ENCODE measurements around the gene MALAT1. TPM values are rescaled to one million over a fixed set of nuclear protein-coding genes. Genes with fewer than 3 reads are reported as not detected.

The MALAT1 gene
- total and polyA plus RNA-seq, 4 donors, result 228 to 18,225 (median 8,236) TPM

DNA sequence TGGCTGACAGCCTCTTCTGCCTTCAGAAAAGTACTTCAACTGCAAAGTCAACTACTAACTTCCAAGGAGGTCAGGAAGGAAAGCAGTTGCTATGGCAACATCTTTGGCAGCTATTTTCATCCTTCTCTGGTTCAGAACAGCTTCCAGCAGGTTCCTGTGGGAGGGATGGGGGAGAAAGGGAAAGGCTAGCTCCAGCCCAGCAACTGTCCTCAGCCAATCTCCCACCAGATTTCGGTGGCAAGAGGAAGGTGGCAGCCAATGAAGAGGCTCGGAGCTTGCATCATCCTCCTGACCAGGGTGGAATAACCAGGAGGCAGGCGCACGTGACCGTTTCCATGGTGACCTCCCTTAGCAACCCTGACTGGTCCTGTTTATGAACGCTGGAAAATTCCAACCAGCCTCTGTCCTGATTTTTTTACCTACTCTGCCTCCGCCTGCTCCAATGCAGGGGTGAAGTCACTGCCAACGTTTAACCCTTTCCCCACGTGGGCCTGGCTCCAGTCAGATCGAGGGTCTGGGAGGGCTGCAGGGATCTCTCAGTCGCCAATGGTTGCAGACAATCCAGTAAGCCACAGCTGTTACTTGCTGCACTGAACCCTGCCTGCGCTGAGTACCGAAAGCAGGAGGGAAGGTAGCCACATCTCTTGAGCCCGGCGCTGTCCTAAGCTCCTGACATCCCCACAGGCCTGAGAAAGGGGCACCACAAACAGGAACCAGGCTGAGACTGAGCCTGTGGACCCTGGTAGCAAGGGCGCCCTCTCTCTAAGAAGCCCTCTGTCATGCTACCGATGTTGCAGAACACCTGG is 11.2 kb upstream of the MALAT1 start:
- no peaks in the 10 kb centered on the region for H3K9me3 ChIP-seq (ENCODE audit: control insufficient read depth, low read length)
- H3K36me3 ChIP-seq (ENCODE audit: control insufficient read depth in 1 of 2, insufficient read depth in 2 of 2, low read length in 1 of 2), result no peaks in the 10 kb centered on the region
- peak overlapping the region; percentile 87 to 100 for H3K27ac ChIP-seq (ENCODE audit: low read depth in 1 of 2, low read length in 2 of 2)
- ATAC-seq (ENCODE audit: low FRiP score) (peak; percentile 93), DNase-seq (peak; percentile 99 to 100)
- no peak overlapping the region for H3K4me3 ChIP-seq (ENCODE audit: low read length in 2 of 2)
- H3K4me1 ChIP-seq (ENCODE audit: control insufficient read depth in 1 of 2, insufficient read depth in 2 of 2, low read length in 2 of 2), result peaks cover 2% of the 10 kb centered on the region in 2 donors
- WGBS, 2 donors, result 3 to 4% methylated on average over 17 of the region's 17 CpGs
- no peaks in the 10 kb centered on the region for H3K27me3 ChIP-seq (ENCODE audit: control insufficient read depth in 1 of 2, insufficient read depth in 2 of 2, low read length in 1 of 2)
- intact Hi-C loops (cut with DNase I), result no loop called here

DNA sequence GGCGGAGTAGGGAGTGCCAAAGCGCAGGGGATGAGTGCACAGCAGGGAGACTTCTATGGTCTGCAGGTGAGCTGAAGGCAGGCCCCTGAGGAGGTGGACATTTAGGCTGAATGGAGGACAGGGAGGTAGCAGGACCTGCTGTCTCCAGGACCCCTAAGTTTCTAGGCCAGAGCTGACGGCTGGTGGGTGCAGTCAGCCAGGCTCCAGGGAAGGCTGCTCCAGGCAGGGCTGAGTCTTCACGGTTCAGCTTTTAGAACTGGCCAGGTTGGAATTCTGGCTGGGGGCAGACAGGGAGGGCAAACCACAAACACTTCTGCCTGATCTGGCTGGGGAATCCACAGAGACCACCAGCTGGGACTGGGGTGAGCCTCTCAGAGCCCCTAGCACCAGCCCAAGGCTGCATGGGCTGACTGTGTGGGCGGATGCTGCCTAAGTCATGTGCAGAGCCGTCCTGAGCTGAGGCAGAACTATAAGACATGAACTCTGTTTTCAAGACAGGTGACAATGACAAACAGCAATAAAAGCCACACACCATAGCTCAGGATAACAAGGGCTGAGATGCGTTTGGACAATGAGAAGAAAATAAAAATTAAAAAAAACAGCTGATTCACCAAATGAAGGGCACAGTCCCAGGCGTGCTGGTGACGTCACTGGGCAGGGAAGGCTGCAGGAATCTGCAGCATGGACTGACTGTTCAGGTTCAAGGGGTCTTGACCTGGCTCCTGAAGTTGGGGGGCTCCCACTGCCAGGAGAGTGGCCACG is 10.4 kb upstream of the MALAT1 start:
- Histone ChIP-seq H3K27ac (ENCODE audit: low read depth in 1 of 2, low read length in 2 of 2) (peak overlapping the region; percentile 87 to 100), H3K4me3 (ENCODE audit: low read length in 2 of 2) (no peak overlapping the region), H3K4me1 (ENCODE audit: control insufficient read depth in 1 of 2, insufficient read depth in 2 of 2, low read length in 2 of 2) (peaks cover 2% of the 10 kb centered on the region in 2 donors), H3K36me3 (ENCODE audit: control insufficient read depth in 1 of 2, insufficient read depth in 2 of 2, low read length in 1 of 2) (no peaks in the 10 kb centered on the region), H3K9me3 (ENCODE audit: control insufficient read depth, low read length) (no peaks in the 10 kb centered on the region), H3K27me3 (ENCODE audit: control insufficient read depth in 1 of 2, insufficient read depth in 2 of 2, low read length in 1 of 2) (no peaks in the 10 kb centered on the region)
- intact Hi-C loops (cut with DNase I), result no loop called here
- ATAC-seq (ENCODE audit: low FRiP score), result no peak
- peak; percentile 85 to 92 for DNase-seq
- WGBS, 2 donors, result 14 to 16% methylated on average over 10 of the region's 10 CpGs

DNA sequence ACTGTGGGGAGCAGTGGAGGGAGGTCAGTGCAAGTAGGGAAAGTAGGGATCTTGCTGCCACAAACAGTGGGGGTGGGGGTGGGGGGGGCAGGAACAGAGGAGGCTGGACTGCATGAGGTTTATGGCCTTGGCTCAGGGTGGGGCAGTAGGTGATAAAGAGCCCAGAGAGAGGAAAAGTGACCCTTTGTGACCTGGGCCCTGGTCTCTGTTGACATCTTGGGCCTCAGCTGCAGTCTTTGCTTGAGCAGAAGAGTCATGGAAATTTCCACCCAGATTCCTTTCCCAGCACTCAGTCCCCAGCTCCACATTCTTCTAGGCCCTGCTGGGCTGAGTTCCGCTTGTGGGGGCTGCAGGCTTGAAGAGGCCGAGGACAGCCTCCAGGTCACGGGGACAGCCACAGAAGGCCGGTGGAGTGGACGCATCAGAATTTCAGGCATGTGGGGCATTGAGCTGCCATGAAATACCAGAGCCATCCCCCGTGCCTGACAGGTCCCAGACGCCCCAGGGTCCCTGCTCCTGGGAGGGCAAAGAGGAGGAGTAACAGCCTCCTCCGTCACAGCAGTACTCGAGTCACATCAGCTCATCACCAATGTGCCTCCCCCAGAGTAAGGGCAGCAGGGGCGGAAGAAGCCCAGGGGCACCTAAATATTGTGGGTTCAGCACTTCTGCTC is 9.7 kb upstream of the MALAT1 start:
- WGBS, 2 donors, result 8% methylated on average over 10 of the region's 10 CpGs
- peak; percentile 88 to 93 for DNase-seq

DNA sequence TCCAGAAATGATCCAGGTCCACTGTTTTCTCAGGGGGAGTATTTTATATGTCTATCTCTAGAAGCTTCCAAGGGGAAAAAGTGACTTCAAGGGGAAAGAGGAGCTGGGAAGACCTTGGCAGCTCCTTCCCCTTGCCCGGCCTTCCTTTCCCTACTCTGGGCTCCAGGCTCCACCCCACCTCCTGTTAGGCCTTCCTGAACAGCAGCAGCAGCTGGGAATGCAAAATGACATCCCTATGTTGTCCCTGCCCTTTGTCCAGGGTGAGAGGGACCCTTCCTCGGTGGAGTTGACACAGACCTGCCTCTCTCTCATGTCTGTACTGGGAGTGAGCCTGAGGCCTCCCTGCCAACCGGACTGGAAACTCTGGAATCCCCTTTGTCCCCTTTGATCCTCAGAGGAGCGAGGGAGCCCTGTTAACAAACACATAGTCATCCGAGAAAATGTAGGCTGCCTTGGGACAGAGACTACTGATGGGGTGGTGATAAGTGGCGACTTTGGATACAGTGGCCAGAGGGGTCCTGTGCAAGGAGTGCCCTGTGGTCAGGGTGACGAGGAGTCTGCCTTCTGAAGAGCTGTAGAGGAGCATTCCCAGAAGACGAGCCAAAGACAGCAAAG is 9.0 kb upstream of the MALAT1 start:
- no peaks in the 10 kb centered on the region for H3K36me3 ChIP-seq (ENCODE audit: control insufficient read depth in 1 of 2, insufficient read depth in 2 of 2, low read length in 1 of 2)
- WGBS, 2 donors, result 3 to 9% methylated on average over 8 of the region's 8 CpGs
- H3K27ac ChIP-seq (ENCODE audit: low read depth in 1 of 2, low read length in 2 of 2), result peak overlapping the region; percentile 87 to 100
- H3K4me1 ChIP-seq (ENCODE audit: control insufficient read depth in 1 of 2, insufficient read depth in 2 of 2, low read length in 2 of 2), result peaks cover 2% of the 10 kb centered on the region in 2 donors
- intact Hi-C loops (cut with DNase I), result no loop called here
- no peaks in the 10 kb centered on the region for H3K9me3 ChIP-seq (ENCODE audit: control insufficient read depth, low read length)
- H3K4me3 ChIP-seq (ENCODE audit: low read length in 2 of 2), result no peak overlapping the region
- ATAC-seq (ENCODE audit: low FRiP score), result no peak
- H3K27me3 ChIP-seq (ENCODE audit: control insufficient read depth in 1 of 2, insufficient read depth in 2 of 2, low read length in 1 of 2), result no peaks in the 10 kb centered on the region
- peak; percentile 71 to 79 for DNase-seq

More for the DNA sequence above, 9.7 kb upstream of the MALAT1 start:
- H3K4me1 ChIP-seq (ENCODE audit: control insufficient read depth in 1 of 2, insufficient read depth in 2 of 2, low read length in 2 of 2), result peaks cover 2% of the 10 kb centered on the region in 2 donors
- no peaks in the 10 kb centered on the region for H3K36me3 ChIP-seq (ENCODE audit: control insufficient read depth in 1 of 2, insufficient read depth in 2 of 2, low read length in 1 of 2)
- H3K4me3 ChIP-seq (ENCODE audit: low read length in 2 of 2), result no peak overlapping the region
- no peak for ATAC-seq (ENCODE audit: low FRiP score)
- intact Hi-C loops (cut with DNase I), result no loop called here
- H3K9me3 ChIP-seq (ENCODE audit: control insufficient read depth, low read length), result no peaks in the 10 kb centered on the region
- H3K27ac ChIP-seq (ENCODE audit: low read depth in 1 of 2, low read length in 2 of 2), result peak overlapping the region; percentile 87 to 100
- no peaks in the 10 kb centered on the region for H3K27me3 ChIP-seq (ENCODE audit: control insufficient read depth in 1 of 2, insufficient read depth in 2 of 2, low read length in 1 of 2)

DNA sequence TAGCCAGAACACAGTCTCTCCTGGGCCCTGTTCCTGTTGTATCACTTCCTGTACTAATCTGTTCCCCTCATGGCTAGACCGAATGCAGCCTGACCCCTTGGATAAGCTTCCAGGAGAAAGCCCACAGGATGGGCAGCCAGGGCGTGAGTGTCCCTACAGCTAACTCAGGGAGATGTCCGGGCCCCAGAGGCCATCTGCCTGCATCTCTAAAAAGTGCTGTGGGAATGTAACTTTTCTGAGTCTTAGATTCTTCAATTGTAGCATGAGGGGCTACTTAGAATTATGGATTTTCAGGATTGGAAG is 7.7 kb upstream of the MALAT1 start:
- DNase-seq (peak in 1 of 2 donors; percentile 63), ATAC-seq (ENCODE audit: low FRiP score) (no peak)
- intact Hi-C loops (cut with DNase I), result no loop called here
- Histone ChIP-seq H3K36me3 (ENCODE audit: control insufficient read depth in 1 of 2, insufficient read depth in 2 of 2, low read length in 1 of 2) (no peaks in the 10 kb centered on the region), H3K9me3 (ENCODE audit: control insufficient read depth, low read length) (no peaks in the 10 kb centered on the region), H3K27me3 (ENCODE audit: control insufficient read depth in 1 of 2, insufficient read depth in 2 of 2, low read length in 1 of 2) (no peaks in the 10 kb centered on the region), H3K4me1 (ENCODE audit: control insufficient read depth in 1 of 2, insufficient read depth in 2 of 2, low read length in 2 of 2) (peaks cover 2% of the 10 kb centered on the region in 2 donors), H3K27ac (ENCODE audit: low read depth in 1 of 2, low read length in 2 of 2) (peak overlapping the region; percentile 87 to 98), H3K4me3 (ENCODE audit: low read length in 2 of 2) (no peak overlapping the region)
- WGBS, 2 donors, result 34 to 41% methylated on average over 3 of the region's 3 CpGs

DNA sequence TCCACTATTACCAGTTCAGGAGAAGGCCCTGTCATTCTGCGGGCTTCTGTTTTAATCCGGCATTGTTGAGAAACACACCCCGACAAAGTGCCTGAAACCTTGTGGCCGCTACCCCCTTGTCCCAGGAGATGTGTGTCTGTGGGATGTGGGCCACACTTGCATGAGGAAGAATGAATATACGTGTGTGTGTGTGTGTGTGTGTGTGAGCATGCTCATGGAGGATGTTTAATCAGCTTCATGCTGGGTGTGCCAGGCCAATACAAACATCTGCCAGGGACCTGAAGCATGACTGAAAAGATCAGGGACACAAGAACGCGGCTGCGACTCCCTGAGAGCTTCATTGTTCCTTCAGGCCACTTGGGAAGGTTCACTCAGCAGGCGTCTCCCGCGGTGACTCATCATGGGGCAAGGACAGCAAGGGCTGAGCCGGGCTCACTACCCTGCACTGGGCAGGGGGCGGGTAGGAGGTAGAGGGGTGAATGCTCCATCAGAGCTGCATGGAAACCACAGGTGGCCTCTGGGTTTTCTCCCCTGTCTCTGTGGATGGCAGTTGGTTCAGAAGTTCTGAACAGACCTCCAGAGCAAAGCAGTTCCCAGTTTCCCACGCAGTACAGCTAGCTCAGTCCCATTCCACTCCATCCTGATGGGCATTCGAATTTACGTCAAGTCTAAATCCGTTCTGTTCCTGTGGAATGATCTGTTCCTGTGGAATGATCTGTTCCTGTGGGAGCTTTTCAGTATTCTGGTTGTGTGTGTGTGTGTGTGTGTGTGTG is 7.0 kb upstream of the MALAT1 start:
- Histone ChIP-seq H3K27ac (ENCODE audit: low read depth in 1 of 2, low read length in 2 of 2) (peak overlapping the region; percentile 87 to 98), H3K27me3 (ENCODE audit: control insufficient read depth in 1 of 2, insufficient read depth in 2 of 2, low read length in 1 of 2) (no peaks in the 10 kb centered on the region), H3K4me3 (ENCODE audit: low read length in 2 of 2) (no peak overlapping the region), H3K9me3 (ENCODE audit: control insufficient read depth, low read length) (no peaks in the 10 kb centered on the region), H3K36me3 (ENCODE audit: control insufficient read depth in 1 of 2, insufficient read depth in 2 of 2, low read length in 1 of 2) (no peaks in the 10 kb centered on the region), H3K4me1 (ENCODE audit: control insufficient read depth in 1 of 2, insufficient read depth in 2 of 2, low read length in 2 of 2) (peaks cover 2% of the 10 kb centered on the region in 2 donors)
- ATAC-seq (ENCODE audit: low FRiP score) (peak; percentile 53), DNase-seq (peak; percentile 90 to 94)
- intact Hi-C loops (cut with DNase I), result no loop called here
- 3 to 4% methylated on average over 17 of the region's 17 CpGs for WGBS, 2 donors

DNA sequence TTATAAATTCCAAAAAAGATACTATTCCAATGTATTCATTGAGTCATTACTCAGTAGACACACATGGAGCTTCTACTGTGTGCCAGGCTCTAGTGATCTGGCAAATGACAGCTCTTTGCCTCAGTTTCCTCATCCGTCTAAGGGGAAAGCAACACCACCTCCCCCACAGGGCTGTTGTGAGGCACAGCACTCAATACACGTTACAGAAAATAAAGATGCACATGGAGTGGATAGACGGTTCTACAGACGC is 6.5 kb upstream of the MALAT1 start:
- H3K4me3 ChIP-seq (ENCODE audit: low read length in 2 of 2), result no peak overlapping the region
- no peaks in the 10 kb centered on the region for H3K9me3 ChIP-seq (ENCODE audit: control insufficient read depth, low read length)
- H3K4me1 ChIP-seq (ENCODE audit: control insufficient read depth in 1 of 2, insufficient read depth in 2 of 2, low read length in 2 of 2), result peaks cover 2% of the 10 kb centered on the region in 2 donors
- DNase-seq (no peak), ATAC-seq (ENCODE audit: low FRiP score) (no peak)
- no peaks in the 10 kb centered on the region for H3K27me3 ChIP-seq (ENCODE audit: control insufficient read depth in 1 of 2, insufficient read depth in 2 of 2, low read length in 1 of 2)
- intact Hi-C loops (cut with DNase I), result no loop called here
- WGBS, 2 donors, result 14 to 20% methylated on average over 4 of the region's 4 CpGs
- H3K36me3 ChIP-seq (ENCODE audit: control insufficient read depth in 1 of 2, insufficient read depth in 2 of 2, low read length in 1 of 2), result no peaks in the 10 kb centered on the region
- H3K27ac ChIP-seq (ENCODE audit: low read depth in 1 of 2, low read length in 2 of 2), result peak overlapping the region; percentile 73 to 98

All from aorta (tissue), 5 donors.